ENCODE results near the gene IFT52.
A peak's percentile ranks its signal among the peaks of the same experiment; 100 is the strongest.

IFT52 gene

GRCh38 chr20:43590392-43591303 lies at the start of gene IFT52:
IFT52 (plus strand) TSS chr20:43590937; CDS start chr20:43594699, 3,762 bp downstream.
- peak; percentile 56 for DNase-seq (ENCODE audit: low read depth)
- H3K4me3 ChIP-seq (ENCODE audit: control insufficient read depth, low read depth, low read length), result peak within 1 kb of the TSS; percentile 98
- no peak for TF ChIP-seq CTCF (IDR thresholded peaks at IDR 0.05; ENCODE audit: control insufficient read depth, insufficient read depth, low read depth, low read length, missing control alignments)

- DNase-seq (ENCODE audit: low read depth), result peak; percentile 11
- no peak for TF ChIP-seq CTCF (IDR thresholded peaks at IDR 0.05; ENCODE audit: control insufficient read depth, insufficient read depth, low read depth, low read length, missing control alignments)
- H3K4me3 ChIP-seq (ENCODE audit: control insufficient read depth, low read depth, low read length), result no peak overlapping the region
These were observed 49.5 kb upstream of the IFT52 start for GRCh38 chr20:43541214-43541613.

- no peak for DNase-seq (ENCODE audit: low read depth)
- no peak overlapping the region for H3K4me3 ChIP-seq (ENCODE audit: control insufficient read depth, low read depth, low read length)
- no peak for TF ChIP-seq CTCF (IDR thresholded peaks at IDR 0.05; ENCODE audit: control insufficient read depth, insufficient read depth, low read depth, low read length, missing control alignments)
These were observed 48.6 kb upstream of the IFT52 start for GRCh38 chr20:43542161-43542560.

GRCh38 chr20:43542674-43543073 lies 48.1 kb upstream of the IFT52 start:
- DNase-seq (ENCODE audit: low read depth), result no peak
- no peak for TF ChIP-seq CTCF (IDR thresholded peaks at IDR 0.05; ENCODE audit: control insufficient read depth, insufficient read depth, low read depth, low read length, missing control alignments)
- no peak overlapping the region for H3K4me3 ChIP-seq (ENCODE audit: control insufficient read depth, low read depth, low read length)

- no peak overlapping the region for H3K4me3 ChIP-seq (ENCODE audit: control insufficient read depth, low read depth, low read length)
- DNase-seq (ENCODE audit: low read depth), result no peak
- no peak for TF ChIP-seq CTCF (IDR thresholded peaks at IDR 0.05; ENCODE audit: control insufficient read depth, insufficient read depth, low read depth, low read length, missing control alignments)
These were observed 47.6 kb upstream of the IFT52 start for GRCh38 chr20:43543138-43543537.

- no peak for DNase-seq (ENCODE audit: low read depth)
- TF ChIP-seq CTCF (IDR thresholded peaks at IDR 0.05; ENCODE audit: control insufficient read depth, insufficient read depth, low read depth, low read length, missing control alignments), result no peak
- no peak overlapping the region for H3K4me3 ChIP-seq (ENCODE audit: control insufficient read depth, low read depth, low read length)
These were observed 46.2 kb upstream of the IFT52 start for GRCh38 chr20:43544501-43544900.

All from AG09309 (cell line).